SK-N-SH treated with all-trans-retinoic acid at 6 μM for 48 hours (cell line): ENCODE measurements around the gene CACNA1G.

Experiments
- ATAC-seq: fragments of 200-7000 bp; cut with Tn5 transposase; 3 replicates; pipeline ENCODE4 v1.9.1; 2020; ENCODE audit warnings: mild to moderate bottlenecking, moderate library complexity
- ARNTL ChIP-seq: fragments of 450-650 bp; formaldehyde crosslinking; IDR thresholded peaks from 2 replicates; pipeline ENCODE4 v1.5.0; 2020; ENCODE audit warnings: low read depth, mild to moderate bottlenecking, moderate library complexity, borderline replicate concordance
- BACH2 ChIP-seq: fragments of 250-450 bp; sonication (Bioruptor Pico); IDR thresholded peaks from 2 replicates; pipeline ENCODE4 v1.9.0; 2021; ENCODE audit warnings: mild to moderate bottlenecking, borderline replicate concordance
- CREB5 ChIP-seq: fragments of 250-450 bp; sonication (Bioruptor Pico); IDR thresholded peaks from 2 replicates; pipeline ENCODE4 v1.5.1; 2020; ENCODE audit warnings: low read depth, mild to moderate bottlenecking, moderate library complexity
- CSDC2 ChIP-seq: fragments of 250-450 bp; sonication (Bioruptor Pico); IDR thresholded peaks from 2 replicates; pipeline ENCODE4 v1.5.0; 2020; ENCODE audit warnings: mild to moderate bottlenecking, moderate library complexity
- PATZ1 ChIP-seq: fragments of 250-450 bp; sonication (Bioruptor Pico); IDR thresholded peaks from 2 replicates; pipeline ENCODE4 v1.8.0; 2020; ENCODE audit warnings: mild to moderate bottlenecking, moderate library complexity, borderline replicate concordance
- PPARA ChIP-seq: fragments of 250-450 bp; sonication (Bioruptor Pico); IDR thresholded peaks from 2 replicates; pipeline ENCODE4 v1.5.0; 2020; ENCODE audit warnings: mild to moderate bottlenecking, borderline replicate concordance
- RARB ChIP-seq: fragments of 250-450 bp; sonication (Bioruptor Pico); IDR thresholded peaks from 2 replicates; pipeline ENCODE4 v1.8.0; 2021; ENCODE audit warnings: mild to moderate bottlenecking, moderate library complexity
- SNAI2 ChIP-seq: fragments of 250-450 bp; sonication (Bioruptor Pico); IDR thresholded peaks from 2 replicates; pipeline ENCODE4 v1.5.0; 2020; ENCODE audit warnings: mild to moderate bottlenecking, moderate library complexity
- TCF4 ChIP-seq: fragments of 250-450 bp; sonication (Bioruptor Pico); IDR thresholded peaks from 2 replicates; pipeline ENCODE4 v1.8.0; 2021; ENCODE audit warnings: mild to moderate bottlenecking, moderate library complexity, borderline replicate concordance
- ZC3H10 ChIP-seq: fragments of 250-450 bp; sonication (Bioruptor Pico); IDR thresholded peaks from 2 replicates; pipeline ENCODE4 v1.5.1; 2021; ENCODE audit warnings: mild to moderate bottlenecking, moderate library complexity
- ZFP3 ChIP-seq: fragments of 250-450 bp; sonication (Bioruptor Pico); IDR thresholded peaks from 2 replicates; pipeline ENCODE4 v1.5.0; 2020; ENCODE audit warnings: mild to moderate bottlenecking, moderate library complexity
- ZNF8 ChIP-seq: fragments of 450-650 bp; formaldehyde crosslinking; IDR thresholded peaks from 2 replicates; pipeline ENCODE4 v1.5.0; 2020; ENCODE audit warnings: mild to moderate bottlenecking, moderate library complexity
- TF ChIP-seq, protein P1 (sequence below): fragments of 250-450 bp; sonication (Bioruptor Pico); IDR thresholded peaks from 2 replicates; pipeline ENCODE4 v1.8.0; 2021; ENCODE audit warnings: low read depth, mild to moderate bottlenecking, moderate library complexity, borderline replicate concordance
- TF ChIP-seq, protein P2 (sequence below): fragments of 250-450 bp; sonication (Bioruptor Pico); IDR thresholded peaks from 2 replicates; pipeline ENCODE4 v1.5.1; 2021; ENCODE audit warnings: mild to moderate bottlenecking, moderate library complexity
- TF ChIP-seq, protein P3 (sequence below): fragments of 250-450 bp; sonication (Bioruptor Pico); IDR thresholded peaks from 2 replicates; pipeline ENCODE4 v1.5.0; 2020; ENCODE audit warnings: mild to moderate bottlenecking, moderate library complexity

The CACNA1G gene

GRCh38 chr17:50549256-50549941, 11.1 kb upstream of the CACNA1G start (continued):
- no peak for TF ChIP-seq ZC3H10 (CRISPR knock-in tag)
- no peak for TF ChIP-seq ZNF8 (CRISPR knock-in tag)
- TF ChIP-seq PATZ1 (CRISPR knock-in tag), result no peak

- no peak for TF ChIP-seq CREB5
- ATAC-seq, result no peak
Measured at GRCh38 chr17:50549969-50550368, 10.5 kb upstream of the CACNA1G start.

DNA sequence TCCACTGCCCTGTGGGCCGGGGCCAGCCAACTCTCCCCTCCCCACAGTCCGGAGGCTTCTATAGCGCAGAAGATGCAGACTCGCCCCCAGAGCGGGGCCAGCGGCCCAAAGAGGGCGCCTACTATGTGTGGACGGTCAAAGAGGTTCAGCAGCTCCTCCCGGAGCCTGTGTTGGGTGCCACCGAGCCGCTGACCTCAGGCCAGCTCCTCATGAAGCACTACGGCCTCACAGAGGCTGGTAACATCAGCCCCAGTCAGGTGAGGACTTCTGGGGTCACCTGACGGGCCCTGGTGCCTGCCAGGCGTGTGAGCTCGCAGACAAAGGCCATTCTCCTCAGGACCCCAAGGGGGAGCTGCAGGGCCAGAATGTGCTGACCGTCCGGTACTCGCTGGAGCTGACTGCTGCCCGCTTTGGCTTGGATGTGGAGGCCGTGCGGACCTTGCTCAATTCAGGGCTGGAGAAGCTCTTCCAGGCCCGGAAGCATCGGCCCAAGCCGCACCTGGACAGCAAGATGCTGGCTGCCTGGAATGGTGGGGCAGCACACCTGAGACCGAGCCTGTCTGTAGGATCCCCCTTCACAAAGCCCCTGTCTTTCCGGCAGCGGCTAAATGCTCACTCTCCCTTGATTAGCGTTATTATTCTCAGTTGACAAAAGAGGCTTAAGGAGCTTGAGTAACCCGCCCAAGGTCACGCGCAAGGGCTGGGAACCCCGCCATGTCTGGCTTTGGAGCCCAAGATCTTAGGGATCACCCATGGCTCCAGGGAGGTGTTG, 9.7 kb upstream of the CACNA1G start:
- peak; percentile 75 for ATAC-seq
- TF ChIP-seq TCF4 (no peak), ZFP3 (no peak), CREB5 (no peak), PPARA (CRISPR knock-in tag) (no peak)
- TF ChIP-seq, protein P1, sequence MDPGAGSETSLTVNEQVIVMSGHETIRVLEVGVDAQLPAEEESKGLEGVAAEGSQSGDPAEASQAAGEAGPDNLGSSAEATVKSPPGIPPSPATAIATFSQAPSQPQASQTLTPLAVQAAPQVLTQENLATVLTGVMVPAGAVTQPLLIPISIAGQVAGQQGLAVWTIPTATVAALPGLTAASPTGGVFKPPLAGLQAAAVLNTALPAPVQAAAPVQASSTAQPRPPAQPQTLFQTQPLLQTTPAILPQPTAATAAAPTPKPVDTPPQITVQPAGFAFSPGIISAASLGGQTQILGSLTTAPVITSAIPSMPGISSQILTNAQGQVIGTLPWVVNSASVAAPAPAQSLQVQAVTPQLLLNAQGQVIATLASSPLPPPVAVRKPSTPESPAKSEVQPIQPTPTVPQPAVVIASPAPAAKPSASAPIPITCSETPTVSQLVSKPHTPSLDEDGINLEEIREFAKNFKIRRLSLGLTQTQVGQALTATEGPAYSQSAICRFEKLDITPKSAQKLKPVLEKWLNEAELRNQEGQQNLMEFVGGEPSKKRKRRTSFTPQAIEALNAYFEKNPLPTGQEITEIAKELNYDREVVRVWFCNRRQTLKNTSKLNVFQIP (CRISPR knock-in tag), result no peak
- TF ChIP-seq, all 23 proteins: peak for 0

DNA sequence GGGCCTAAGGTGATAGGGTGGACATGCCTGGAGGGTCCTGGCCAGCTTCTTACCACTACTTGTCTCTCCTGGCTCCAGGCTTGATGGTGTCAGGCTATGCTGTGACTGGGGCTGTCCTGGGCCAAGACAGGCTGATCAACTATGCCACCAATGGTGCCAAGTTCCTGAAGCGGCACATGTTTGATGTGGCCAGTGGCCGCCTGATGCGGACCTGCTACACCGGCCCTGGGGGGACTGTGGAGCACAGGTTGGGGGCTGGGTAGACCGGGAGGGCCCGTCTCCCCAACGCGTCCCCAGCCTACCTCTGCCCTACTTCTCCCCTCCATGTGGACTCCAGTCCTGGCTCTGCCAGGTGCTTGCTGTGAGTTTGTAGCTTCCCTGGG, 9.1 kb upstream of the CACNA1G start:
- ATAC-seq, result no peak
- no peak for TF ChIP-seq BACH2 (CRISPR knock-in tag)
- TF ChIP-seq, protein P1 (CRISPR knock-in tag), result no peak
- no peak for TF ChIP-seq SNAI2 (CRISPR knock-in tag)
- TF ChIP-seq, protein P2, sequence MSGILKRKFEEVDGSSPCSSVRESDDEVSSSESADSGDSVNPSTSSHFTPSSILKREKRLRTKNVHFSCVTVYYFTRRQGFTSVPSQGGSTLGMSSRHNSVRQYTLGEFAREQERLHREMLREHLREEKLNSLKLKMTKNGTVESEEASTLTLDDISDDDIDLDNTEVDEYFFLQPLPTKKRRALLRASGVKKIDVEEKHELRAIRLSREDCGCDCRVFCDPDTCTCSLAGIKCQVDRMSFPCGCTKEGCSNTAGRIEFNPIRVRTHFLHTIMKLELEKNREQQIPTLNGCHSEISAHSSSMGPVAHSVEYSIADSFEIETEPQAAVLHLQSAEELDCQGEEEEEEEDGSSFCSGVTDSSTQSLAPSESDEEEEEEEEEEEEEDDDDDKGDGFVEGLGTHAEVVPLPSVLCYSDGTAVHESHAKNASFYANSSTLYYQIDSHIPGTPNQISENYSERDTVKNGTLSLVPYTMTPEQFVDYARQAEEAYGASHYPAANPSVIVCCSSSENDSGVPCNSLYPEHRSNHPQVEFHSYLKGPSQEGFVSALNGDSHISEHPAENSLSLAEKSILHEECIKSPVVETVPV (CRISPR knock-in tag), result no peak
- no peak for TF ChIP-seq ZC3H10 (CRISPR knock-in tag)
- TF ChIP-seq PPARA (CRISPR knock-in tag), result no peak
- TF ChIP-seq CSDC2 (CRISPR knock-in tag), result no peak
- TF ChIP-seq, protein P3, sequence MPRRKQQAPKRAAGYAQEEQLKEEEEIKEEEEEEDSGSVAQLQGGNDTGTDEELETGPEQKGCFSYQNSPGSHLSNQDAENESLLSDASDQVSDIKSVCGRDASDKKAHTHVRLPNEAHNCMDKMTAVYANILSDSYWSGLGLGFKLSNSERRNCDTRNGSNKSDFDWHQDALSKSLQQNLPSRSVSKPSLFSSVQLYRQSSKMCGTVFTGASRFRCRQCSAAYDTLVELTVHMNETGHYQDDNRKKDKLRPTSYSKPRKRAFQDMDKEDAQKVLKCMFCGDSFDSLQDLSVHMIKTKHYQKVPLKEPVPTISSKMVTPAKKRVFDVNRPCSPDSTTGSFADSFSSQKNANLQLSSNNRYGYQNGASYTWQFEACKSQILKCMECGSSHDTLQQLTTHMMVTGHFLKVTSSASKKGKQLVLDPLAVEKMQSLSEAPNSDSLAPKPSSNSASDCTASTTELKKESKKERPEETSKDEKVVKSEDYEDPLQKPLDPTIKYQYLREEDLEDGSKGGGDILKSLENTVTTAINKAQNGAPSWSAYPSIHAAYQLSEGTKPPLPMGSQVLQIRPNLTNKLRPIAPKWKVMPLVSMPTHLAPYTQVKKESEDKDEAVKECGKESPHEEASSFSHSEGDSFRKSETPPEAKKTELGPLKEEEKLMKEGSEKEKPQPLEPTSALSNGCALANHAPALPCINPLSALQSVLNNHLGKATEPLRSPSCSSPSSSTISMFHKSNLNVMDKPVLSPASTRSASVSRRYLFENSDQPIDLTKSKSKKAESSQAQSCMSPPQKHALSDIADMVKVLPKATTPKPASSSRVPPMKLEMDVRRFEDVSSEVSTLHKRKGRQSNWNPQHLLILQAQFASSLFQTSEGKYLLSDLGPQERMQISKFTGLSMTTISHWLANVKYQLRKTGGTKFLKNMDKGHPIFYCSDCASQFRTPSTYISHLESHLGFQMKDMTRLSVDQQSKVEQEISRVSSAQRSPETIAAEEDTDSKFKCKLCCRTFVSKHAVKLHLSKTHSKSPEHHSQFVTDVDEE (CRISPR knock-in tag), result no peak
- TF ChIP-seq RARB (CRISPR knock-in tag), result no peak
- TF ChIP-seq ARNTL (CRISPR knock-in tag), result no peak
